Vagina (tissue), 2 donors: ENCODE data around the gene ANGPTL4. TPM values are rescaled to one million over a fixed set of nuclear protein-coding genes. Genes with fewer than 3 reads are reported as not detected.

Experiments
- DNase-seq, 2 donors: peaks; one replicate each; pipeline ENCODE4 v3.0.0-alpha.2; 2017; ENCODE audit errors: extremely low spot score in 2 of 2
- H3K27ac ChIP-seq: fragments of 200-600 bp; sonication (generic); one replicate; pipeline ENCODE4 v1.5.1; 2019
- H3K27me3 ChIP-seq: fragments of 200-600 bp; sonication (generic); one replicate; pipeline ENCODE4 v1.5.1; 2019
- H3K36me3 ChIP-seq, 2 donors: fragments of 200-600 bp; sonication (generic); one replicate each; pipeline ENCODE4 v1.5.1; 2017 to 2019
- H3K4me1 ChIP-seq: fragments of 200-600 bp; sonication (generic); one replicate; pipeline ENCODE4 v1.5.1; 2019
- H3K4me3 ChIP-seq, 2 donors: fragments of 200-600 bp; sonication (generic); 1 replicate in 1 of 2; 2 replicates in 1 of 2; pipeline ENCODE4 v1.5.1; 2016 to 2019
- H3K9me3 ChIP-seq: fragments of 200-600 bp; sonication (generic); one replicate; pipeline ENCODE4 v1.5.1; 2019
- POLR2A ChIP-seq, 2 donors: fragments of 450-650 bp; IDR thresholded peaks; one replicate each; pipeline ENCODE4 v1.6.1; 2017; ENCODE audit warnings: antibody characterized with exemption in 2 of 2, mild to moderate bottlenecking in 2 of 2, moderate library complexity in 2 of 2
- POLR2AphosphoS5 ChIP-seq, 2 donors: sonication (generic); formaldehyde crosslinking; IDR thresholded peaks; one replicate each; pipeline ENCODE4 v1.9.0; 2017; ENCODE audit warnings: antibody characterized with exemption in 2 of 2, mild to moderate bottlenecking in 2 of 2, low read depth in 1 of 2; ENCODE audit not compliant: insufficient read depth in 1 of 2
- intact Hi-C: fragments of 100-400 bp; cut with DNase I; formaldehyde crosslinking; loops from one replicate; pipeline ENCODE4 v1.15.1; 2023
- total RNA-seq: library from RNA; depleted of rRNA; stranded (reverse); fragments of >200 nt; gene quantifications from one replicate; pipeline ENCODE4 v1.2.3, GENCODE V29; 2016
- TF ChIP-seq, protein P1 (sequence below), 3 experiments: fragments of 450-650 bp in 2 of 3; fragments of 200-600 bp in 1 of 3; sonication (generic) in 1 of 3; IDR thresholded peaks; one replicate each; pipeline ENCODE4 v1.5.1; 2017 to 2019; ENCODE audit warnings: antibody characterized with exemption in 3 of 3, mild to moderate bottlenecking in 2 of 3, moderate library complexity in 2 of 3

The ANGPTL4 gene
- total RNA-seq, 1 donor from 2014 or later, result 92.8 TPM

DNA sequence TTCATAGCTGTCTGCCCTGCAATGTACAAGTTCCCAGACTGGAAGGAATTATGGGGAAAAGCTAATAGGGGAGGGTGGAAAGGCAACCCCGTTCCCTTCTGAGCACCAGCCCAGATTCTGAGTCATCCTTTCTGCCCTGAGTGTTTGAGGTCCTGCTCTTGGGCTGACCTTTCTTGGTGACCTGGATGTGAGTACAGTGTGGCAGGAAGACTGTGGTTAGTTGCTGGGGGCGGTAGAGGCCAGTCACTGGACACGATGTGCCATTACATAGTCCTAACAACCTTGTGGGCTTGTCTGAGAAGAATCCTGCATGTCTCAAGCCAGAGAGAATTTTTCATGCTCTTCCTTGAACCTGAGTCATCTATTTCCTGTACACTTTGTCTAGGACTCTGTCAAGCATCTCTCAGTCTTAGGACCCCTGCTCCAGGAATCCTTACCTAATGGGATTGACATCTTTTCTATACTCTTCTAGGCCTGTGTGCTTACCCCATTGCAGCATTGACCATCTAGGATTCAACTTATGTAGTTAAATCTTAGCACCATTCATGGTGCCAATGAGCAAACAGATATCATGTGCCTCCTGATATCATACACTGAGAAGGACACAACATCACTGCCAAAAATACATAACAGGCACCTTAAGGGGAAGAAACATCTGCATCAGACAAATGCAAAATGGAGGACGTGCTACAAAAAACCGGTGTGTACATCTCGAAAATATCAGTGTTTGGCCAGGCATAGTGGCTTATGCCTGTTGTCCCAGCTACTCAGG, 8.1 kb upstream of the ANGPTL4 start:
- no peaks in the 10 kb centered on the region for H3K9me3 ChIP-seq
- TF ChIP-seq, protein P1, sequence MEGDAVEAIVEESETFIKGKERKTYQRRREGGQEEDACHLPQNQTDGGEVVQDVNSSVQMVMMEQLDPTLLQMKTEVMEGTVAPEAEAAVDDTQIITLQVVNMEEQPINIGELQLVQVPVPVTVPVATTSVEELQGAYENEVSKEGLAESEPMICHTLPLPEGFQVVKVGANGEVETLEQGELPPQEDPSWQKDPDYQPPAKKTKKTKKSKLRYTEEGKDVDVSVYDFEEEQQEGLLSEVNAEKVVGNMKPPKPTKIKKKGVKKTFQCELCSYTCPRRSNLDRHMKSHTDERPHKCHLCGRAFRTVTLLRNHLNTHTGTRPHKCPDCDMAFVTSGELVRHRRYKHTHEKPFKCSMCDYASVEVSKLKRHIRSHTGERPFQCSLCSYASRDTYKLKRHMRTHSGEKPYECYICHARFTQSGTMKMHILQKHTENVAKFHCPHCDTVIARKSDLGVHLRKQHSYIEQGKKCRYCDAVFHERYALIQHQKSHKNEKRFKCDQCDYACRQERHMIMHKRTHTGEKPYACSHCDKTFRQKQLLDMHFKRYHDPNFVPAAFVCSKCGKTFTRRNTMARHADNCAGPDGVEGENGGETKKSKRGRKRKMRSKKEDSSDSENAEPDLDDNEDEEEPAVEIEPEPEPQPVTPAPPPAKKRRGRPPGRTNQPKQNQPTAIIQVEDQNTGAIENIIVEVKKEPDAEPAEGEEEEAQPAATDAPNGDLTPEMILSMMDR (IDR thresholded peaks at IDR 0.05), result no peak
- TF ChIP-seq POLR2AphosphoS5 (IDR thresholded peaks at IDR 0.05; ENCODE audit: insufficient read depth in 1 of 2, low read depth in 1 of 2), result peak in 1 of 2 donors; percentile 51
- no peaks in the 10 kb centered on the region for H3K27me3 ChIP-seq
- H3K4me3 ChIP-seq, result no peak overlapping the region
- no peaks in the 10 kb centered on the region for H3K36me3 ChIP-seq
- intact Hi-C loops, result loop anchor here (5.0 to 10.0 kb wide), 2 partner anchors 36 to 149 kb away; partner anchors contain the start of genes PRAM1 and RAB11B
- peaks cover 9% of the 10 kb centered on the region for H3K4me1 ChIP-seq
- H3K27ac ChIP-seq, result peak overlapping the region; percentile 3
- no peak for DNase-seq

DNA sequence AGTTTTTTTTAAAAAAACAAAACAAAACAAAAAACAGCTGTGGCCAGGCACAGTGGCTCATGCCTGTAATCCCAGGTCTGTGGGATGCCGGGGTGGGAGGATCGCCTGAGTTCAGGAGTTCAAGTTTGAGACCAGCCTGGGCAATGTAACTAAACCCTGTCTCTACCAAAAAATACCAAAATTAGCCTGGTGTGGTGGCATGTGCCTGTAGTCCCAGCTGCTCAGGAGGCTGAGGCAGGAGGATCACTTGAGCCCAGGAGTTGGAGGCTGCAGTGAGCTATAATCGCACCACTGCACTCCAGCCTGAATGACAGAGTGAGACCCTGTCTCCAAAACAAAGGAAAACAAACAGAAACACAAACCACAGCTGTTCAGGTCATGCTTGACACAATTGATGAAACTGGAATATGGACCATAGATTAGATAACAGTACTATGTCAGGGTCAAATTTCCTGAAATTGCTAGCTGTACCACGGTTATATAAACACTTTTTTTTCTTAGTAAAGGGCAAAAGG, 6.9 kb upstream of the ANGPTL4 start:
- no peak for TF ChIP-seq POLR2A (IDR thresholded peaks at IDR 0.05)
- TF ChIP-seq, protein P1 (IDR thresholded peaks at IDR 0.05), result no peak
- no peak for TF ChIP-seq POLR2AphosphoS5 (IDR thresholded peaks at IDR 0.05; ENCODE audit: insufficient read depth in 1 of 2, low read depth in 1 of 2)
- Histone ChIP-seq H3K4me3 (no peak overlapping the region), H3K27ac (no peak overlapping the region), H3K27me3 (no peaks in the 10 kb centered on the region), H3K4me1 (peaks cover 19% of the 10 kb centered on the region), H3K36me3 (no peaks in the 10 kb centered on the region), H3K9me3 (no peaks in the 10 kb centered on the region)
- DNase-seq, result no peak
- intact Hi-C loops, result loop anchor here (5.0 to 10.0 kb wide), 2 partner anchors 35 to 148 kb away; partner anchors contain the start of genes PRAM1 and RAB11B

DNA sequence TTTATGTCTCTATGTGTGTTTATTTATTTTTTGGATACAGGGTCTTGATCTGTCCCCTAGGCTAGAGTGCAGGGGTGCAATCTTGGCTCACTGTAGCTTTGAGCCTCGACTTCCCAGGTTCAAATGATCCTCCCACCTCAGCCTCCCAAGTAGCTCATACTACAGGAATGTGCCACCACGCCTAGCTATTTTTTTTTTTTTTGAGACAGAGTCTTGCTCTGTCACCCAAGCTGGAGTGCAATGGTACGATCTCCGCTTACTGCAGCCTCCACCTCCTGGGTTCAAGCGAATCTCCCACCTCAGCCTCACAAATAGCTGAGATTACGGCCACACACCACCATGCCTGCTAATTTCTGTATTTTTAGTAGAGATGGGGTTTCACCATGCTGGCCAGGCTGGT, 5.0 kb upstream of the ANGPTL4 start:
- Histone ChIP-seq H3K4me3 (no peak overlapping the region), H3K27ac (no peak overlapping the region), H3K9me3 (no peaks in the 10 kb centered on the region), H3K4me1 (peaks cover 34% of the 10 kb centered on the region), H3K36me3 (no peaks in the 10 kb centered on the region), H3K27me3 (no peaks in the 10 kb centered on the region)
- intact Hi-C loops, result loop anchor here (5.0 to 10.0 kb wide), 2 partner anchors 33 to 146 kb away; partner anchors contain the start of genes PRAM1 and RAB11B
- DNase-seq, result no peak
- TF ChIP-seq POLR2AphosphoS5 (IDR thresholded peaks at IDR 0.05; ENCODE audit: insufficient read depth in 1 of 2, low read depth in 1 of 2), result no peak
- no peak for TF ChIP-seq POLR2A (IDR thresholded peaks at IDR 0.05)
- TF ChIP-seq, protein P1 (IDR thresholded peaks at IDR 0.05), result no peak

DNA sequence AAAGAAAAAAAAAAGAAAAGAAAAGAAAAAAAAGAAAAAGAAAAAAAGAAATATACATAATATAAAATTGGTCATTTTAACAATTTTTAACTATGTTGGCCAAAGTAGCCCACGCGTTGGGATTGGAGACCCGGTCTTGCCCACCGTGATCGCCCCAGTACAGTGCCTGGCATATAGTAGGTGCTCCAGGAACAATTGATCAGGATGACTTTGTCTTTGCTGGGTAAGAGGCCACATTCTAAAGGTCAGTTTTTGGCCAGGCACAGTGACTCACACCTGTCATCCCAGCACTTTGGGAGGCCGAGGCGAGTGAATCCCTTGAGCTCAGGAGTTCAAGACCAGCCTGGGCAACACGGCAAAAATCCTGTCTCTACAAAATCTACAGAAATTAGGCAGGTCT, 3.8 kb upstream of the ANGPTL4 start:
- no peaks in the 10 kb centered on the region for H3K36me3 ChIP-seq
- DNase-seq, result no peak
- no peaks in the 10 kb centered on the region for H3K27me3 ChIP-seq
- H3K4me1 ChIP-seq, result peaks cover 41% of the 10 kb centered on the region
- intact Hi-C loops, result no loop called here
- H3K9me3 ChIP-seq, result no peaks in the 10 kb centered on the region
- no peak for TF ChIP-seq POLR2A (IDR thresholded peaks at IDR 0.05)
- H3K4me3 ChIP-seq, result no peak overlapping the region
- no peak overlapping the region for H3K27ac ChIP-seq

DNA sequence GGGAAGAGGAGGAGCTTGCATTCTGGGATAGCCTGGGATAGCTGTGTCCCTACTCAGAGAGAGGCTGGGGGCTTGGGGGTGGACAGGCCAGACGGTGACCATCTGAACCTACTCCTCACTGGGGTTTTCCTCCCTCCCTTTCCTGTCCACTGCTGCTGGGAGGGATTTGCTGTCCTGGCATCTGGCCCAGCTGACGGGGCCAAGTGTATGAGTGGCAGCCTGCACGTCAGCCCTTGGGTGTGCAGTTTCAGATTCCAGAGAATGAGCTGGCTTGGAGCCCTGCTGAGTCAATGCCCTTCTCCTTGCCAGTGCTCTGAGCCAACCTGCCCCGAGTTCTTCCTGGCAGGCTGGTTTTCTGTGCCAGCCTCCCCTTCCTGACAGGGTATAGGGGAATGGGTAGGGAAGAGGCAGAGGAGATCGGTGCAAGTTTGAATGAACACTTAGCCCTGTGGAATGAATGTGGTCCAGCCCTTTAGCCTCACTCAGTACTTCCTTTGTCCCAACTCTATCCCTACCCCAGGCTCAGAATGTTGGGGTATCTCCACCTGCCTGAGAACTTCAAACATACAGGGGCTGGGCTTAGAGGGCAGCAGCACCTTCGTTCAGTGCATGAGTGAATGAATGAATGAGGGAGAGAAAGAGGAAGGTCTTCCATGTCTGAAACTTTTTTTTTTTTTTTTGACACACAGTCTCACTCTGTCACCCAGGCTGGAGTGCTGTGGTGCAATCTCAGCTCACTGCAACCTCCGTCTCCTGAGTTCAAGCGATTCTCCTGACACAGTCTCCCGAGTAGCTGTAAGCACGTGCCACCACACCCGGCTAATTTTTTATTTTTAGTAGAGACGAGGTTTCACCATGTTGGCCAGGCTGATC, 1.8 kb upstream of the ANGPTL4 start:
- Histone ChIP-seq H3K4me1 (peaks cover 55% of the 10 kb centered on the region), H3K9me3 (no peaks in the 10 kb centered on the region), H3K36me3 (no peaks in the 10 kb centered on the region), H3K27ac (peak overlapping the region; percentile 78), H3K4me3 (no peak overlapping the region), H3K27me3 (no peaks in the 10 kb centered on the region)
- TF ChIP-seq POLR2A (IDR thresholded peaks at IDR 0.05) (no peak), POLR2AphosphoS5 (IDR thresholded peaks at IDR 0.05; ENCODE audit: insufficient read depth in 1 of 2, low read depth in 1 of 2) (peak; percentile 89 to 96)
- TF ChIP-seq, protein P1 (IDR thresholded peaks at IDR 0.05), result no peak
- DNase-seq, result peak in 1 of 2 donors; percentile 95
- intact Hi-C loops, result no loop called here
